Stomach smooth muscle (tissue), 2 donors: ENCODE measurements around the gene TEX19.

Source experiments
- H3K27ac ChIP-seq: one replicate; pipeline ENCODE4 v1.7.0; 2013; ENCODE audit warnings: mild to moderate bottlenecking, low read length, inconsistent platforms
- H3K27me3 ChIP-seq, 2 donors: one replicate each; pipeline ENCODE4 v1.7.0; 2013; ENCODE audit warnings: low read length in 2 of 2; ENCODE audit not compliant: insufficient read depth in 2 of 2, control insufficient read depth in 1 of 2
- H3K36me3 ChIP-seq, 2 donors: one replicate each; pipeline ENCODE4 v1.7.0; 2013; ENCODE audit warnings: low read length in 2 of 2; ENCODE audit not compliant: control insufficient read depth in 2 of 2, insufficient read depth in 2 of 2
- H3K4me1 ChIP-seq: one replicate; pipeline ENCODE4 v1.7.0; 2013; ENCODE audit warnings: low read length; ENCODE audit not compliant: control insufficient read depth, insufficient read depth
- H3K4me3 ChIP-seq, 2 donors: one replicate each; pipeline ENCODE4 v1.7.0; 2013; ENCODE audit warnings: low read length in 2 of 2
- H3K9ac ChIP-seq, 2 donors: one replicate each; pipeline ENCODE4 v1.7.0; 2013; ENCODE audit warnings: low read length in 2 of 2, mild to moderate bottlenecking in 1 of 2
- H3K9me3 ChIP-seq, 2 donors: one replicate each; pipeline ENCODE4 v1.7.0; 2013; ENCODE audit warnings: low read length in 2 of 2; ENCODE audit not compliant: control insufficient read depth in 2 of 2
- donor health status: healthy.
- donor health status: Pancreatic carcinoma.

TEX19 gene

DNA sequence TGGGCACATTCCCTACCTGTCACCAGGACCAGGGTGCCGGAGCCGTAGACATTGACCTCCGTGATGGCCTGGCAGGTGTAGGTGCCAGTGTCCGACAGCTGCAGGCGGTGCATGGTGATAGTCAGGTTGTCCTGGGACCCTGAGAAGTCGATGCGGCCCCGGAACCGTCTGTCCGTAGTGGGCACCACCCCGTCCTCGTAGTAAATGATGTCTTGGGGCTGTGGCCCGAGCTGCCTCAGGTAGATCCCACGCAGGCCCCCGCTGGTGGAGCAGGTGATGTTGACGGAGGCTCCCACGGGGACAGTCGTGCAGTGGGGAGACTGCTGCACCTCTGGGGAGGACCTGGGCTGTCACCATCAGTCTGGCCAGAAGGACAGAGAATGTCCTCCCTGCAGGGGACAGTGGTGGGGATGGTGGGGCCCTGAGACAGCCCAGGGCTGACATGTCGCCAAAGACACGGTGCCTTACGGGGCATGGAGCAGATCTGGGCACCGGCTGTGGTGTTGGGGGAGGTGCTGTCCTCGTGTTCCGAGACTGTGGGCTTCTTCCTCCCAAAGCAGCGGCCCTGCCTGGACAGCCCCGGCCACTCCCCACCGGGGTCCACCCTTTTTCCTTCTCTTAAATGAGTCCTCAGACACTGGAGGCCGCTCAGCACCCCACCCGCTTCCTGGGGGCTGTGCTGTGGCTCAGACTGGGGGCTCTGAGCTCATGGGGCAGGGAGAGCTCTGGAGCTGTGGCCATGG, 42.2 kb upstream of the TEX19 start:
- Histone ChIP-seq H3K27ac (no peak overlapping the region), H3K4me1 (peaks cover 14% of the 10 kb centered on the region), H3K36me3 (no peaks in the 10 kb centered on the region), H3K27me3 (peaks cover 21 to 40% of the 10 kb centered on the region in 2 donors), H3K9ac (no peak overlapping the region), H3K9me3 (no peaks in the 10 kb centered on the region), H3K4me3 (no peak overlapping the region)

DNA sequence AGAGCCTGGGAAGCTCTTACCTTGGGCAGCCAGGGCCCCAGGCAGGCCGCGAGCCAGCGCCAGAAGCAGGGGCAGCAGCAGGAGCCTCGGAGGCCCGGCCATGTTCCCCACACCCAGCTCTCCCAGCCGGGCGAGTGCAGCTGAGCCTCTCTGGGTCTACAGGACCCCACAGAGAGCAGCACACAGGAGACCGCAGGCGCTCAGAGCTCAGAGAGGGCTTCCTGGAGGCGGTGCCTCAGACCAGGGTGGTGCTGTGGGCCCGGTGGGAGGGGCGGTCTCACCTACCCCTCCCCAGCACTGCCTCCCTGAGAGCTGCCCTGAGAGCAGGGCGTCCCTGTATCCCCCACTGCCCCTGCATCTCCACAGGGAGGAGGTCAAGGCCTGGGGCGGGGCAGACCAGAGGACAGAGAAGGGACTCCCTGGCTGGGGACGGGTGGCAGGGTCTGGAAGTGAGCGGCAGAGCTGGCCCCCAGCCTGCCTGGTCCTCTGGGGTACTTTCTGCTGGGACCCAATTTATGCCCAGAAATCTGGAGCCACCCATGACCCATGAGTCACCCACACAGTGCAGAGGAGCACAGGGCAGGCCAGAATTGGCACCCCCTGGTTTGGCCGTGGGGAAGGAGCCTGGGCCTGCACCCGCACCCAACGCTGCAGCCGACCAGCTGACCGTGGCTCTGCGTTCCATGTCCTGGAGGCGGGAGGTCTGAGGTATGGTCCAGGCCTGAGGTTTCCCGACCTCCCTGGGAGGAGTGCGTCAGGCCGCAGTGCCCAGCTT, 41.5 kb upstream of the TEX19 start, which contains the start of gene CD7:
Gene CD7 (minus strand): TSS at position 215 of the 775 bp plus-strand sequence. CDS start 113 bp downstream, at position 102.
- Histone ChIP-seq H3K36me3 (no peaks in the 10 kb centered on the region), H3K4me3 (no peak within 1 kb of the TSS), H3K27me3 (peaks cover 21 to 40% of the 10 kb centered on the region in 2 donors), H3K9ac (no peak within 1 kb of the TSS), H3K4me1 (peaks cover 14% of the 10 kb centered on the region), H3K27ac (no peak within 1 kb of the TSS), H3K9me3 (no peaks in the 10 kb centered on the region)

DNA sequence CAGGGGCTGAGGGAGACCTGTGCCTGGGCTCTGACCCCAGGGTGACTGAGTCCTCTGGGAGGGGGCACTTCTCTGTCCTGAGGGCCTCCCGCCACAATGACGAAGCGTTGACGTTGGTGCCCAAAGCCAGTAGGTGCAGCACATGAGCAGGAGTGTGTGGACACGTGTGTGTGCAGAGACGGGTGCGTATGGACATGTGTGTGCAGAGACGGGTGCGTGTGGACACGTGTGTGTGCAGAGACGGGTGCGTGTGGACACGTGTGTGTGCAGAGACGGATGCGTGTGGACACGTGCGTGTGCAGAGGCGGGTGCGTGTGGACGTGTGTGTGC, 40.9 kb upstream of the TEX19 start:
- H3K9ac ChIP-seq: no peak overlapping the region
- peaks cover 21 to 40% of the 10 kb centered on the region in 2 donors for H3K27me3 ChIP-seq
- no peak overlapping the region for H3K4me3 ChIP-seq
- H3K27ac ChIP-seq: no peak overlapping the region
- H3K36me3 ChIP-seq: no peaks in the 10 kb centered on the region
- H3K4me1 ChIP-seq: peaks cover 14% of the 10 kb centered on the region
- no peaks in the 10 kb centered on the region for H3K9me3 ChIP-seq

DNA sequence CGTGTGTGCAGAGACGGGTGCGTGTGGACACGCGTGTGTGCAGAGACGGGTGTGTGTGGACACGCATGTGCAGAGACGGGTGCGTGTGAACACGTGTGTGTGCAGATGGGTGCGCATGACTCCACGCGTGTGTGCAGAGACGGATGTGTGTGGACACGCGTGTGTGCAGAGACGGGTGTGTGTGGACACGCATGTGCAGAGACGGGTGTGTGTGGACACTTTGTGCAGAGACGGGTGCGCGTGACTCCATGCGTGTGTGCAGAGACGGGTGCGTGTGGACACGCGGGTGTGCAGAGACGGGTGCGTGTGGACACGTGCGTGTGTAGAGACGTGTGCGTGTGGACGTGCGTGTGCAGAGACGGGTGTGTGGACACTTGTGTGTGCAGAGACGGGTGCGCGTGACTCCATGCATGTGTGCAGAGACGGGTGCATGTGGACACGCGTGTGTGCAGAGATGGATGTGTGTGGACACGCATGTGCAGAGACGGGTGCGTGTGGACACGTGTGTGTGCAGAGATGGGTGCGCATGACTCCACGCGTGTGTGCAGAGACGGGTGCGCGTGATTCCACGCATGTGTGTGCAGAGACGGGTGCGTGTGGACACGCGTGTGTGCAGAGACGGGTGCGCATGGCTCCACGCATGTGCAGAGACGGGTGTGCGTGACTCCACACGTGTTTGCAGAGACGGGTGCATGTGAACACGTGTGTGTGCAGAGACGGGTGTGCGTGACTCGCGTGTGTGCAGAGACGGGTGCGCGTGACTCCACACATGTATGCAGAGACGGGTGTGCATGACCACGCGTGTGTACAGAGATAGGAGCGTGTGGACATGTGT, 40.1 kb upstream of the TEX19 start:
- peaks cover 16 to 34% of the 10 kb centered on the region in 2 donors for H3K27me3 ChIP-seq
- H3K4me1 ChIP-seq: peaks cover 14% of the 10 kb centered on the region
- no peak overlapping the region for H3K4me3 ChIP-seq
- no peak overlapping the region for H3K9ac ChIP-seq
- H3K9me3 ChIP-seq: no peaks in the 10 kb centered on the region
- H3K36me3 ChIP-seq: no peaks in the 10 kb centered on the region
- no peak overlapping the region for H3K27ac ChIP-seq

DNA sequence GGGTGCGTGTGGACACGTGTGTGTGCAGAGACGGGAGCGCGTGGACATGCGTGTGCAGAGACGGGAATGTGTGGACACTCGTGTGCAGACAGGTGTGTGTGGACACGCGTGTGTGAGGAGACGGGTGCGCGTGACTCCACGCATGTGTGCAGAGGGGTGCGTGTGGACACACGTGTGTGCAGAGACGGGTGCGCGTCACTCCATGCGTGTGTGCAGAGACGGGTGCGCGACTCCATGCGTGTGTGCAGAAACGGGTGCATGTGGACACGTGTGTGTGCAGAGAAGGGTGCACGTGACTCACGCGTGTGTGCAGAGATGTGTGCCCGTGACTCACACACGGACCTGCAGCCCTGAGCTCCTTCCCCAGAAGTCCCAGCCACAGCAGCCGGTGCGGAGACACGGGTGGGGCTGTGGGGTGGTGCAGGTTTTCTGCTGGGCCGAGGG, 39.4 kb upstream of the TEX19 start:
- no peaks in the 10 kb centered on the region for H3K9me3 ChIP-seq
- peaks cover 14% of the 10 kb centered on the region for H3K4me1 ChIP-seq
- H3K27ac ChIP-seq: no peak overlapping the region
- no peak overlapping the region for H3K9ac ChIP-seq
- no peak overlapping the region for H3K4me3 ChIP-seq
- H3K27me3 ChIP-seq: peaks cover 9 to 28% of the 10 kb centered on the region in 2 donors
- H3K36me3 ChIP-seq: no peaks in the 10 kb centered on the region

DNA sequence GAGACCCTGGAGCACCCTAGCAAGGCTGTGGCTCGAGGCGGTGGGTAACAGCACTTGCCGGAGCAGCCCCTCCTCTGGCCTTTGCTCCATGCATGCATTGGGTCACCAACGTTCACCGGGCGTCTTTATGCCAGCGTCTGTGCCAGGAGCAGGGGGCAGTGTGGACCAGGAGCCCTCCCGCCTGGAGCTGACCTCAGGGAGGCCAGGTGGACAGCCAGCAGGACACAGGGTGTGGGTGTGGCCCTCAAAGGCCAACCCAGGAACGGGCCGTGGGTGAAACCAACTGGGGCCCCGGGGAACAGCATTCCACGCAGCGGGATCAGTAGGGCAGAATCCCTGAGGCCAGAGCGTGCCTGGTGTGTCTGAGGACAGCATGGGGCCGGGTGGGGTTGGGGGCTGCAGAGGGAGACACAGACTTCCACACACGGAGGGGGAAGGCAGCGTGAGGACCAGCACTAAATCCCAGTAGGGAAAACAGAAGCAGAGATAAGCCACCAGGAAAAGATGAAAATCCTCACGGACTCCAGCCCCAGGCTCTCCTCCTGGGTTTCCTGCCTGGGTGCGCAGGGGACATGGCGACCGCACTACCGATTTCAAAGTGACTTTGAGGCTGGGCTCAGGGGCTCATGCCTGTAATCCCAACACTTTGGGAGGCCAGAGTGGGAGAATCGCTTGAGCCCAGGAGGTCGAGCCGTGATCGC, 38.8 kb upstream of the TEX19 start:
- Histone ChIP-seq H3K27me3 (peaks cover 6 to 22% of the 10 kb centered on the region in 2 donors), H3K27ac (no peak overlapping the region), H3K4me1 (peaks cover 14% of the 10 kb centered on the region), H3K4me3 (no peak overlapping the region), H3K9ac (no peak overlapping the region), H3K9me3 (no peaks in the 10 kb centered on the region), H3K36me3 (no peaks in the 10 kb centered on the region)

DNA sequence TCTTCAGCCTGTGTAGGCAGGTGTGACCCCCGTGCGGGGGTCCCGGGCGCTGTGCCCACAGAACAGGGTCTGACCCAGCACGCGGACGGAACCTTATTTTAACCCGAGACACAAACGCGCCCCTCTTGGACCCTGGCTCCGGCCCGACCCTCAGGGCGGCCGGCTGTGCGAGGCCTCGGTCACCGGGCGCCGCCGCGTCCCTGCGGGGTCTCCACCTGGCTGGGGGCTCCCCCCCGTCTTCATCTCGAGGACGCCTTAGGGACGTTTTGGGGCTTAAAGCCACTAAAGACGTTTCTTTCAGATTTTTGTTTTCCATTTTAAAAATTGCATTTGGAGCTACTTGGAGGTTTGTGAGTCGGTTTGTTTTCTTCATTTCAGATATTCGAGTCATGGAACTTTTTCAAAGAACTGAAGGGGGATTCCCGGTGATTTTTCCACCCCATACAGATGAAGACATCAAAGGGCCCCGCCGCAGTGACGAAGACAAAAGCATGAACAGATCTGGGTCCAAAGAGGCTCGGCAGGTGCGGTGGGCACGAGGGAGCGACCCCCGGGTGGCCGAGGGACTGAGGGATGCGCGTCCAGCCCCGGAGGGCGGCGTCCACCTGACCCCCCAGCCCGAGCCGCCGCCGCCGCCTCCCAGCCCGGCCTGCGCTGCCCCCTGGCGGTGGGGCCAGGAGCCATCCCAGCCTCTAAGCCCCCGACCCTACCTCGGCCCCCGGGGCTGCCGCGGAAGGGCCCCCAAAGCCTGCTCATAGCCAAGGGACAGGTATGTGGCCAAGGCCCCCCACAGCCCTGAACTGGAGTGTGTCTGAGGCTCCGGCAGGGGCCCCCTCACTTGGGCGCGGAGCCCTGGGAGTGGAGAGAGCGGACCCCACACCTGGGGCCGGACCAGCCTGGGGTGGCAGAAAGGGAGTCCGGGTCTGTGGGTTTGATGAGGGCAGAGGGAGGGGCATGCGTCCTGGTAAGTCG, 37.8 kb upstream of the TEX19 start:
- no peak overlapping the region for H3K9ac ChIP-seq
- H3K9me3 ChIP-seq: no peaks in the 10 kb centered on the region
- peak overlapping the region in 1 of 2 donors; percentile 40 for H3K4me3 ChIP-seq
- peaks cover 7% of the 10 kb centered on the region for H3K4me1 ChIP-seq
- peaks cover 0 to 12% of the 10 kb centered on the region in 2 donors for H3K27me3 ChIP-seq
- H3K27ac ChIP-seq: no peak overlapping the region
- no peaks in the 10 kb centered on the region for H3K36me3 ChIP-seq

DNA sequence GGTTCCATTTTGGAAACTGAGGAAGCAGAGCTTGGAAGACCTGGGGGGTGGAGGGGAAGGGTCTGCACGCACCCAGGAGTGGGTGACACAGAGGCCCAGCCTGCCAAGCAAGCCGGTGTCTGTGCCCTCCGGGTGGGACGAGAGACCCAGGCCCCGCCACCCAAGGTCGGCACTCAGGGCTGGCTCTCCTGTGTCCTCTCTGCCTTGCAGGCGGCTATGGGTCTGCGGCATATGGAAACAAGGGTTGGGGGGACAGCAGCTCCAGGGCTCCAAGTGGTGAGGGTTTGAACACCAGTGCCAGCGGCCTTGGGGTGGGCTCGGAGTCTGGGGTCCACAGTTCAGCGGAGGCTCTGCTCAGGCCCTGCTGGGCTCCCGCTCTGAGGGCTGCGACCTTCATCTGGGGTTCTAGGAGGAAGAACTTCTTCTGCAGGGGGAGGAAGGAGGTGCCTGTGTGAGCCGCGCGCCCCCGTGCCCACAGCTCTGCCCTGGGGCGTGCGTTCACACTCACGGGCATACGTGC, 37.0 kb upstream of the TEX19 start:
- Histone ChIP-seq H3K36me3 (no peaks in the 10 kb centered on the region), H3K9me3 (no peaks in the 10 kb centered on the region), H3K4me3 (no peak overlapping the region), H3K27me3 (peaks cover 0 to 5% of the 10 kb centered on the region in 2 donors), H3K27ac (no peak overlapping the region), H3K4me1 (peaks cover 3% of the 10 kb centered on the region), H3K9ac (no peak overlapping the region)
